Femur (tissue), 1 donor: Measurements from ENCODE around the gene STX11.
"Not testable (repeated sequence)": the region's sequence is repeated elsewhere in the genome, so short reads cannot be mapped to it uniquely, and the experiment has no call there.

ENCODE experiments used
- DNase-seq: peaks from one replicate; pipeline ENCODE4 v3.0.0-alpha.2; 2017

Gene STX11

DNA sequence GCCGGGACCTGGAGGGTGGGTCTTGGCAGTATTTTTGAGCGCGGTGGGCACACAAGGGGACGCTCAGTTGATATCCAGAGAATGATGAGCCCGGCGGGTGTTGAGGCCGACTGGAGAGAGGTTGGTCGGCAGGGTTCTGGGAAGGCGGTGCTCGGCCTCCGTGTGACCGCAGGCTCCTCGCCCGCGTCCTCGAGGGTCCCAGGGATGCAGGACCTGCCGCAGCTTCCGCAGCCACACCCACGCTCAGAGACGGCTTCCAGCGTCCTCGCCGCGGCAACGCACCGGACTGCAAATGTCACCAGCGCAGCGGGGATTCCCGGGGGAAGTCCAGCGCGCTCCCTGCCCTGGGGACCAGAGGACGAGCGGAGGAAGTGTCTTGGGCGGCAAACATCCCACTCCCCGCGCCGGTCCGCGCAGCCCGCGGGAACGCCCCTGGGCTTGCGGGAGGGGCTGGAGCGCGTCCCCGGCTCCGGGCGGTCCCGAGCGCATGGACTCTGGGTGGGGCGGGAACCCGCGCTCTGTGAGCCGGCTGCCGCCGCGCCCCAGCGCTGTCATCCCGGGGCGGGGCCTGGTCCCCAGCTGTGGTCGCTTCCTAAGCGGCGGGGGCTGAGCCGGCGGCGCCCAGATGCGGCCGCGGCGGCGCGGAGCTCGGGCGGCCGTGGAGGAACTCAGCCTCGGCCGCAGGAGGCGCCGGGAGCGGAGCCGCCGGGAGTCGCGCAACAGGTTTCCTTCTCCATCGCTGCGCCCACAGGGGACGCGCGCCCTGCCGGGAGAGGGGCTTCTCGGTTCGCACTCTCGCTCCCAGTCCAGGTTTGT, at the start of gene STX11:
Gene STX11, plus strand, starts transcription at position 624 of the 816 bp plus-strand sequence. CDS start 36,111 bp downstream, outside the sequence.
- DNase-seq = peak; percentile 85

DNA sequence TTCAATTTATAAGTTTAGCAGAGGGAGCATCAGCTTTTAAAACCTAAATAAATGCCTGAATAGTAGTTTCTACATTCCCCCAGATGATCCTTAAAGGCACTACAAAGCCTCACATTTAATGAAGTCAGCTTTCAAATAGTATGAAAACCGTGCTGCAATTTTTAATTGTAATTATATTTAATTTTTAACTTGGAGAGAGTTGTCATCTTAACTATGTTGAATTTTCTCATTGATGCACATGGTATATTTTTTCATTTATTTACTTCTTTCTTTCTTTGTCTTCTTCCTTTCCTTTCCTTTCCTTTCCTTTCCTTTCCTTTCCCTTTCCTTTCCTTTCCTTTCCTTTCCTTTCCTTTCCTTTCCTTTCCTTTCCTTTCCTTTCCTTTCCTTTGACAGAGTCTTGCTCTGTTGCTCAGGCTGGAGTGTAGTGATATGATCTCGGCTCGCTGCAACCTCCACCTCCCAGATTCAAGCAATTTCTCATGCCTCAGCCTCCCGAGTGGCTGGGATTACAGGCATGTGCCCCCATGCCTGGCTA, 47.2 kb upstream of the STX11 start:
- no peak for DNase-seq

DNA sequence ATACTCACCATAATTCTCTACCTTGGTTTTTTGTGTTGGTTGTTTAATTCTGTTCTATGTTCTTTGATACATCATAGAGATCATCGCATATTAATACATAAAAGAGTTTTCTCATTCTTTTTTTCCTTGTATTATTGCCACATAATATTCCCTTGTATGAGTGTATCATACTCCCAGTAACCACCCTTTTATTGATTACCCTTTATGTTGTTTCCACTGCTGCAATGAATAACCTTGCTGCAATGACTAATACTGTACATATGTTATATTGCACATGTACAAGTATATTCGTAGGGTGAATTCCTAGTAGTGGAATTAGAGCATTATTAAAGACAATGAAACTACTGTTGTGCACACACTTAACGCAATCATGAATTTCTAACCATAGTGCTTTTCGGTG, 45.8 kb upstream of the STX11 start:
- no peak for DNase-seq

DNA sequence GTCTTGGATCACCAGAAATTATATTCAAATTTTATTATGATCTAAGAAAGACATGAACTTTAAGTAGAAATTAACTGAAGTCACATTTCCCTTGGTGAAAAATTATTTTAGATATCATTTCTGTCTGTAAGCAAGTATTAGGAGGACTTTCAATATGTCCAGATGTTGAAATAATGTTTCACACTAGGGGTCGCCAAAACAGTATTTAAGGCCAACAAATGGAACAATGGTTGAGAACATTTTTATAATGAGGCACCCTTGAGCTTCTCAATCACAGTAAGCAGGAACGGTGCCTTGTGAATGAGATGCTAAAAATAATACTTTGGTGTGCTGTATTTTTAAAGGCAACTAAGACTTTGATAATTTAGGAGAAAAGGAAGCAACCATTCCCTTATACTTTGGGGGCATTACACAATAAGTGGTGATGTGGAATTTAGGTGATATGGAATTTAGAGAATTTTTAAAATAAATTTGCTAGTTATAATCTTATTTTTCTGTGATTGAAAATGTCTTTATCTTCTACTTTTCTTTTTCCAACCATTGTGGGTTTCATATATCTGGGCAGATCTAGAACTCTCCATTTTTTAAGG, 45.3 kb upstream of the STX11 start:
- no peak for DNase-seq

DNA sequence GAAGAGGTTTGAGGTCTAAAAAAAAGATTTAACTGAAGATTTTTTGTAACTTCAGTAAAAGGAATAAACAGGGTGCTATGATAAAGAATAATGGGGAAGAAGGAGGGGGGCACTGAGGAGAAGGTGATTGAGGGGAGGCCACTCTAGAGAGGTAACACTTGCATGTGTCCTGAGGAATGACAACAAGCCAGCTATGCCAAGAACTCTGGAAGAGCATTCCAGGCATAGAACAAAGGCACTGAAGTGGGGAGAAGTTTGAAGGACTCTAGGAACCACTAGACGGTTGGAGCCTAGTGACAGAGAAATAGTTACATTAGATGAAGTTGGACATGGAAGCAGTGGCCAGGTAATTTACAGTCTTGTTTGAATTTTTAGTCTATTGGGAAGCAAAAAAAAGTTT, 44.1 kb upstream of the STX11 start:
- no peak for DNase-seq

DNA sequence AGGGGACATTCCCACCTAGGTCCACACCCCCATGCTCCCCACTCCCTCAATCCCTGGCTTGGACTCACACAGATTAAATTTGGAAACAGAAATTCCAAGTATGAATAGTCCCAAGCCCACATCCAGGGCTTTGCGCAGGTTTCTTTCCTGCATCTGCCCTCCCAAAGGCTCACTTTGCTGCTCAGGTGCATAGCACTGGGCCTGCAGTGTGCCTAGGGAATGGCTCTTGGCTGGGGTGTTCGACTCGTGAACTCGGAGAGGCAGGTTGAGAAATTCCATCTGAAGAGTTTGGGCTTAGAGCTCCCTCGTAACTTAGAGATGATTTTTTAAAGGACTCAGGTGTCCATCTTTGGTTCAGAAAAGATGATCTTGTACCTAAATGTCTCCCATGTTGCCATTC, 40.1 kb upstream of the STX11 start:
- DNase-seq = no peak

DNA sequence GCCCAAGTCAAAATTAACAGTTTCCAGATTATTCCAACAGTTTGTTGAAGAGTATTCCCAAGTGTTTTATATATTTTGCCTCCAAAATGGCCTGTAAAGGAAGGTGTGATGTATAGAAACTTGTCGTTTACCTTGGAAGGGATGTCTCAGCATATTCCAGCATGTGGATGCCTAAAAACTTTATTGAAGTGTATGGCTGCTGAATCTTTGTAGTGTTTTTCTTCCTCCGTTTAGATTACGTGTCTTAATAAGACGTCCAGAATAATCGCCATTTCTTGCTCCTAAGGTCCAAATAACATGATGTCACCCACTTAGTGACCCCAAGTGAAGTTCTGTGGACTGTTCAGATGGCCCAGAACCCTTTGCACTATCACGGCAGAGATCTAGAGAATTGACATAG, 37.0 kb upstream of the STX11 start:
- no peak for DNase-seq

DNA sequence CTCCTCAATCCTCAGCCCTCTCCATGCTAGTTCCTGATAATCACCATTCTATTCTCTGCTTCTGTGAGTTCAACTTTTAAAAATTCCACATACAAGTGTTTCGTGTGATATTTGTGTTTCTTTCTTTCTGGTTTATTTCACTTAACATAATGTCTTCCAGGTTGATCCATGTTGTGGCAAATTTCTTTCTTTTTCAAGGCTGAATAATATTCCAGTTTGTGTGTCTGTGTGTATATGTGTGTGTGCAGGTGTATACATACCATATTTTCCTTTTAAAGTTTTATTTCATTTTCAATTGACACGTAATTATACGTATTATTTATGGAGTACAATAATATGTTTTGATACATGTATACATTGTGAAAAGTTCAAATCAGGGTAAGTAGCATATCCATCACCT, 35.1 kb upstream of the STX11 start:
- no peak for DNase-seq

DNA sequence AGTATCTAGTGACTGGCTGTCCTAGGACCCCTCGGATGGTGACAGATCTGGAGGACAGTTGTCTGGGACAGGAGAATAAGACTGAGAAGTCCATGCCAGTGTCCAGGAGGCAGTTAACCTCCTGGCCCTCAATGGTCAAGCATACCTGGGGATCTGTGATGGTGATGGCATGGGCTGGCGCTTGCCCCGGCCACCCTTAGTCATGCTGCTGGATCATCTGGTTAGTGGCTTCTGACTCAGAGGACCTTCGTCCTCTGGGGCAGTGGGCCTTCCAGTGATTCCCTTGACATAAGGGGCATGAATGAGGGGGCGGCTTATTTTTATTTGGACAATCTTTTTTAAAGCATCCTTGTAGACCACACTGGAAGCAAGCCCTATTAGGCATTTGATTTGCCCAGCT, 30.9 kb upstream of the STX11 start:
- no peak for DNase-seq

DNA sequence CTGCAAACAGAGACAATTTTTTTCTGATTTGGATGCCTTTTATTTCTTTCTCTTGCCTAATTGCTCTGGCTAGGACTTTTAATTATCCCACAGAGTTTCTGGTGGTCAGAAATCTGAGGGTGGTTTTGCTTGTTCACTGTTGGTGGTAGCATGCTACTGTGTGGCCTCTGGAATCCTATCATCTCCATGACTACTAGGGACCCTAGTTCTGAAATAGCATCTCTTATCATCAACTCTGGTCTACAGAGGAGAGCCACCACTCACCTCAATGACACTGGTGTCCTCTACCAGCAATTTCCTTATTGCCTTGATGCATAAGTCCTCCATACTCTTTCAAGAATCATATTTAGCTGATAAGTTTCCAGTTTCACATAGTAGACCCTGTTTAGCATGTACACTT, 27.5 kb upstream of the STX11 start:
- no peak for DNase-seq

DNA sequence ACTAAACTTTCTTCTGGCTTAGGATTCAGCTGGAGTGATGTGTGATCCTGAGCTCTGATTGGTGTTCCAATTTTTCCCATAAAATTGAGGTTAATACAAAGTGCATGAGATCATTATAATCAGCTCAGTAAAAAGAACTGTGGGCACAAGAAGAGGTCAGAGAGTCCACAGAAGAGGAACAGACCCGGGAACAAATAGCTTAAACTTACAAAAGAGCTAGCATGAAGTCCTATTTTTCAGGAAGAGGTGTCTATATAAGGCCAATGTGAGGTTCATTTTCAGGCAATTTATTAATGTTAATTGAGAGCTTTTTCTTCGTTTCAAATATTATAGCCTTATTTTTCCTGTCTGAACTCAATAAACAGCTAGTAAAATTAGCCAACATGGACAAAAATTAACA, 26.9 kb upstream of the STX11 start:
- DNase-seq = no peak

DNA sequence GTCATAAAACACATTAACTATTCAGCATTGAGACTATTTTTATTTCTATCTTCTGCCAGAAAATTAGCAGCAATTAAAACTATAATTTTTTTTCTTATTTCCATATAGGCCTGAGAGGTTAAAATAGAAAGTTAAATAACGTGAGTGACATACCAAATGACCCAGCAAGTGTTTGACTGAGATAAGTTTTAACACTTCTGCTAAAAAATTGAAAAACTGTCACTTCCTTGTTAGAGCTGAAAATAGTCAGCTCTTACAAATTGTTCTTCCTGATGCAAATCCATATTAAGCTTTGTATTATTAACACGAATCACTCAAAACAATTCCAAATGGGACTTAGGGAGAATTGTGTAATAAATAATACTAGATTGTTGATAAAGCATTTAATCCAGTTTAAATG, 26.5 kb upstream of the STX11 start:
- DNase-seq = no peak

DNA sequence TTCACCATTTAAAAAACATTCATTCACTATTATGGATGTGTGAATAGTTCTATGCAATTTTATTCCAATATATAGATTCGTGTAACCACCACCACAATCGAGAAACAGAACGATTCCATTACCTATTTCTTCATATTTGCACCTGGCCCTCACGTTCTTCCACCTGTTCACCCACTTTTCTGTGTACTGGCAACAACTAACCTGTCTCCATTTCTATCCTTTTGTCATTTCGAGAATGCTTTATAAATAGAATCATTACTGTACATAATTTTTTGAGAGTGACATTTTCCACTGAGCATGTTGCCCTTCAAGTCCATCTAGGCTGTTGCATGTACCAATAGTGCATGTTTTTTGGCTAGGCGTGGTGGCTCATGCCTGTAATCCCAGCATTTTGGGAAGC, 23.2 kb upstream of the STX11 start:
- no peak for DNase-seq

DNA sequence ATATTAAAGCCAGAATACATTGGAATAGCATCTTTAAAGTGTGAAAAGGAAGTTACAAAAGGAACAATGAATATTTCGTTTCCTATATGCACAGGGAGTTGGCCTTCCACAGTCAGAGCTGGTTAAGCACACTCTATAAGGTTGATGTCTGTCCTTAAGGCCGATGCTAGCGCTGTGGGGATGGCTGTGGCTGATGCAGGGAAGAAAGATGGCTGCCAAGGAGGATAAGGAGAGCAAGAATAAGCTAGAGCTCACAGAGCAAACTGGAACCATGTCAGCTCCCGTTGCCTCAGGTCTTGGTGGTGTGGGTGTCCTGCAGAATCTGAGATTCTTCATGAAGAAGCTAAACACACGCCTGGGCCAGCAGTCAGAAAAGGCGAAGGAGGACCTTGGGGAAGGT, 20.8 kb upstream of the STX11 start:
- no peak for DNase-seq

DNA sequence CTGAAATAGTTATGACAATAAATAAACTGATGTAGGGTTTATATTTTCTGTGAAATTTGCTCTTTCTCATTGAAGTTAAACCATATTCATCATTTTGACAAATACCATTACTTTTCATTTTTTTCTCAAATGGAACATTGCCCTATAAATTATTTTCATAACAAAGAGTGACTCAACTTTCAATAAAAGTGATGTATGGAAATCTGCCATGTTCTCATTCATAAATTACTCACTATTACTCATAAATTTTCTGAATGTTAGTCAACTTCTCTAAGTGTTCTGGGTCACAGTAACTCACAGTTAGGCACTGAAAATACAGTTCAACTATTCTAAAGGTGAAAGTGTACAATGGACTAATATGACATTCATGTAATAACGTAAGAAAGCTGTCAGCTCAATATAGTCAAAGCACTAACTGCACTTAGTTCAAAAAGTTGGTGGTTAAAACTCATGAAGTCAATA, 19.0 kb upstream of the STX11 start:
- DNase-seq = no peak

DNA sequence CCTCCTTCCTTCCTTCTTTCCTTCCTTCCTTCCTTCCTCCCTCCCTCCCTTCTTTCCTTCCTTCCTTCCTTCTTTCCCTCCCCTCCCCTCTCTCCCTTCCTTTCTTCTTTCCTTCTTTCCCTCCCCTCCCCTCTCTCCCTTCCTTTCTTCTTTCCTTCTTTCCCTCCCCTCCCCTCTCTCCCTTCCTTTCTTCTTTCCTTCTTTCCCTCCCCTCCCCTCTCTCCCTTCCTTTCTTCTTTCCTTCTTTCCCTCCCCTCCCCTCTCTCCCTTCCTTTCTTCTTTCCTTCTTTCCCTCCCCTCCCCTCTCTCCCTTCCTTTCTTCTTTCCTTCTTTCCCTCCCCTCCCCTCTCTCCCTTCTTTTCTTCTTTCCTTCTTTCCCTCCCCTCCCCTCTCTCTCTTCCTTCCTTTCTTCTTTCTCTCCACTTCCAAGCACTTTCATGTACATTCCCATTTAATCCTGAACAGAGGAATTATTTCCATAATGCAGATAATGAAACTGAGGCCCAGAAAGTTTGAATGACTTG, 18.1 kb upstream of the STX11 start:
- DNase-seq = not testable (repeated sequence)

DNA sequence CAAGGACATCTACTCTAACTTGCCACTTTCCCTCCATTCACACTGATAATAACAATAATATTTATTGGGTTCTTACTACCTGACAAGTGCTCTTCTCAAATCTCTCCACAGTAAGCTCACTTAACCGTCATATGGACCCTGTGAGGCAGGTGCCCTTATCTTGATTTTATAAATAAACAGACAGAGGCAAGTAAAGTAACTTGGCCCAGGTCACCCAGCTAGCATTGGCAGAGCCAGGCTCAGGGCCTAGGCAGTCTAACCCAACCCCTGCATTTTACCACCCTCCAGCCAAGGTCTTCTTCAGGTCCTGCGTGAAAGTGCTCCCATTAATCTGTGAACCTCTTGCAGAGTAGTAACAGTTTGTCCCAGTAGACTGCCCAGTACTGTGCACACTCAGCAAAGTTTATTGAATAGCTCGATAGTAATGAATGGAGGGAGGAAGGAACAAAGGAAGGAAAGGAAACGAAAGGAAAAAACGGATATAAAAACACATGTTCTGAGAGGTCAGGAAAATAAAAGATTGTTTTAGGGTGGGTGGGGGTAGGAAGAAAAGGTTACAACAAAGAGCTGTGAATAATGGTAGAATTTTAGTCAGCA, 17.0 kb upstream of the STX11 start:
- no peak for DNase-seq

DNA sequence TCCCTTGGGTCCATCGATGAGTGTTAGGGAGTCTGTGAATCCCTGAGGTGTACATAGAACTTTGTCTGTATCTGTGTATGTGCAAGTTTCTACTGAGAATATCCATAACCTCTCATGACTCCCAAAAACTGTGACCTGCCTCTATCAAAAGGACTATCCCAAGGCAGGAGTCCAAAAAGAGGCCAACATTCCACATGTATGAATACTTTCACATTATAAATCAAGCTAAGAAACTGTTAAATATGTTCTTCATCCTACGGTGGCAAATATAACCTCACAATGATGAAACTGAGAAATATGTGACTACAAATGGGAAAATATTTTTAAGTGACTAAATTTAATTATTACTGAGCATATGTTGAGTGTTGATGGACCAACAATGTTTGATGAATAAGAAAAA, 16.1 kb upstream of the STX11 start:
- DNase-seq = no peak

DNA sequence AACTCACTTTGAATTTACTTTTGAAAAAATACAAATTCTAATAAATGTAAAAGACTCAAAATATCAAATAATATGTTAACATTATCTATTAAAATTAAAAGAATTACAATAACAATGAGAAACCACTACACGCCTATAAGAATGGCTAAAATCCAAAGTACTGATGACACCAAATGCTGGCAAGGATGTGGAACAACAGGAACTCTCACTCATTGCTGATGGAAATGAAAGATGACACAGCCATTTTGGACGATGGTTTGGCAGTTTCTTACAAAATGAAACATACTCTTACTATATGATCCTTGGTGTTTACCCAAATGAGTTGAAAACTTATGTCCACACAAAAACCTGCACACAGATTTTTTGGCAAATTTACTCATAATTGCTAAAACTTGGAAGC, 15.6 kb upstream of the STX11 start:
- no peak for DNase-seq

DNA sequence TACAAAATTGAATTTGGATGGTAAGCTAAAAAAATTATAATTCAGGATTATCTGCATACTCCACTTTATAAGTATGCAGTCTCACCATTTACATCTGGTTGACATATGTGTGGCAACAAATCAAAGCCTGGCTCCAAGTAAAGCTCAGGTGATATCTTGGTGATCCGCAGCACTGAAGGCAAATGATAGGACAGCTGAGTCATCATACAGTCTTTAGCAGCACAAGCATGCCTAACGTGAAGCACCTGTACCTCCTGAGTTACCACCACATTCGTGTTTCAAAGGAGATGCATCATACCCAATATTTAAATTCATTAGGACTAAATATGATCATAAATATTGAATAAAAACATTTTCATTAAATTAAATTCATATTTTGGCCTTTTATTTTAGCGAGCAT, 11.8 kb upstream of the STX11 start:
- no peak for DNase-seq

DNA sequence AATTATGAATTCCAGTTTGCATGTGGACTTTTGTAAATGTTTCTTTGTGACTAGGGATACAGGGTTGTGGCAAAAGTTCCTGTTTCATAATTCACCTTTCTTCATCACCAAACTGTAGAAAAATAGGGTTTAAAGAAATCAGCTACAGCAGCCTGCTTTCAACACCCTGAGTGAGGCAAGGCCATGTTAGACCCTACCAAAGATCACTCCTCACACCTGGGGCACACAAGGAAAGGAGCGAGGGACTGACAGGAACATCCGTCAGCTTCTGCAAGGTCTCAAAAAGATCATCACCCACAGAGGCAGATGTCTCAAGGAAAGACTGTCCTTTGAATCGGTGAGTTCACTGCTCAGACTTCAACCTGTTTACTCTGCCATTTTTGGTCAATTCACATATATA, 10.5 kb upstream of the STX11 start:
- no peak for DNase-seq

DNA sequence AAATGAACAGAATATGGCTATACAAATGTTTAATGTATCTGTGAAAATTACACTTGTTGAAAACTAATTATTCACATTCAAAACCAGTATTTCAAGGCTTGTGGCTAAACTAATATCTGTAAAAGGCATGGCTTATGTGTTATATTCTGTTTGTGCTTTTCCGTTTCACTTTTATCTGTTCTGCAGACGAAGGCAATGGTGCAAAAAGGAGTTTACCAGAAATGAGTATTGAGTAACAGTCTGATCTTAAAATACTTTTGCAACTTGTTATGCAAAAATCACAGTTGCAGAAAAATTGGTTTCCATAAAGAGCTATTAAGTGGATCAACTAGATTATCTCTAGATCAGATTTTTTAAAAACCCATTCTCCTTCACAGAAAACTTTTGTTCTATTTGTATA, 9.4 kb upstream of the STX11 start:
- DNase-seq = no peak

DNA sequence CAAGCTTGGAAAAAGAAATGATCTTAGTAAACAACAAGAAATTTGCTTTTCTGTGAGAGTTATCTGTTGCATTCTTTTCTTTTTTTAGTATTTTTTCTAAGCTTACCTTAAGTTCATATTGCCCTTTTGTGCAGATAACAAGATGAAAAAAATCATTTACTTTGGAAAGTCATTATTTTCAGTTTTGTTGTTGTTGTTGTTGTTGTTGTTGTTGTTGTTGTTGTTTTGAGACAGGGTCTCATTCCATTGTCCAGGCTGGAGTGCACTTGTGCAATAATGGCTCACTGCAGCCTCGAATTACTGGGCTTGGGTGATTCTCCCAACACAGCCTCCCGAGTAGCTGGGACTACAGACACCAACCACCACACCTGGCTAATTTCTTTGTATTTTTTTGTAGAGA, 8.8 kb upstream of the STX11 start:
- DNase-seq = no peak

DNA sequence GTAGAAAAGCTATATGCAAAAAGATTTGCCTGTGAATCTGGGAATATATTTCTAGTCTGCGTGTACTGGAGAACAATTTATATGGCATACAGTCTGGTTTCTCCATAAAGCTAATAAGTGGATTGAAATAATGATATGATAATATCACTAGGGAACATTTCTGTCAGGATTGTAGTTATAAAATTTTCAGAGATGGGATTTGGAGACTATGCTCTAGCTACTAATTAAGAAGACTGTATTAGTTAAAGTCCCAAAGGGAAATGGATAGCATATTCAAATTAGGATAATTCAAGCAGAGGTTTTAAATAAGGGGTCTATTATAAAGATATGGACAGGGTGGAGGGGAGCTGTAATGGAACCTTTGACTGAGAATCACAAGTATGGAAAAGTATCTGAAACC, 7.2 kb upstream of the STX11 start:
- no peak for DNase-seq
